NCI-H2081 treated with DMSO at 0.1 percent for 48 hours (cell line): ENCODE data around the gene FGD4.

Experiments
- DNase-seq: peaks from one replicate; lab custom pipeline; 2025; lab: John Stamatoyannopoulos, UW

Gene FGD4

GRCh38 chr12:32407795-32408194, 8.4 kb downstream of the FGD4 start:
- no peak for DNase-seq

- no peak for DNase-seq
Observed at GRCh38 chr12:32413412-32413811, 14.1 kb downstream of the FGD4 start.

- DNase-seq = no peak
Observed at GRCh38 chr12:32418221-32418620, 18.9 kb downstream of the FGD4 start.

- DNase-seq = no peak
Observed at GRCh38 chr12:32418903-32419519, 19.7 kb downstream of the FGD4 start.

GRCh38 chr12:32419520-32419960, 20.2 kb downstream of the FGD4 start:
- no peak for DNase-seq

- no peak for DNase-seq
Observed at GRCh38 chr12:32420356-32420755, 21.0 kb downstream of the FGD4 start.

- DNase-seq = no peak
Observed at GRCh38 chr12:32423559-32423958, 24.2 kb downstream of the FGD4 start.

GRCh38 chr12:32431025-32431424, 31.7 kb downstream of the FGD4 start:
- DNase-seq = no peak

GRCh38 chr12:32435921-32436705, 36.8 kb downstream of the FGD4 start:
- DNase-seq = no peak

- no peak for DNase-seq
Observed at GRCh38 chr12:32437095-32437515, 37.7 kb downstream of the FGD4 start.

GRCh38 chr12:32440120-32440865, 40.9 kb downstream of the FGD4 start:
- DNase-seq = no peak

- no peak for DNase-seq
Observed at GRCh38 chr12:32443491-32443890, 44.1 kb downstream of the FGD4 start.

GRCh38 chr12:32444895-32445294, 45.5 kb downstream of the FGD4 start:
- DNase-seq = no peak

- no peak for DNase-seq
Observed at GRCh38 chr12:32445356-32445755, 46.0 kb downstream of the FGD4 start.

- no peak for DNase-seq
Observed at GRCh38 chr12:32446316-32447119, 47.2 kb downstream of the FGD4 start.

- no peak for DNase-seq
Observed at GRCh38 chr12:32448586-32448985, 49.2 kb downstream of the FGD4 start.

- no peak for DNase-seq
Observed at GRCh38 chr12:32450363-32450762, 51.0 kb downstream of the FGD4 start.

- DNase-seq = no peak
Observed at GRCh38 chr12:32450768-32451167, 51.4 kb downstream of the FGD4 start.

GRCh38 chr12:32451816-32452215, 52.5 kb downstream of the FGD4 start:
- DNase-seq = no peak

- no peak for DNase-seq
Observed at GRCh38 chr12:32454075-32454474, 54.7 kb downstream of the FGD4 start.

GRCh38 chr12:32454866-32455265, 55.5 kb downstream of the FGD4 start:
- DNase-seq = no peak

- peak; percentile 23 for DNase-seq
Observed at GRCh38 chr12:32455607-32456071, 56.3 kb downstream of the FGD4 start.
